NCI-H69 (cell line): Measurements from ENCODE around the gene PSMD1.
"Not testable (repeated sequence)": the region's sequence is repeated elsewhere in the genome, so short reads cannot be mapped to it uniquely, and the experiment has no call there.

Experiments
- DNase-seq: peaks from one replicate; lab custom pipeline; 2025; lab: John Stamatoyannopoulos, UW

Gene PSMD1

GRCh38 chr2:231056453-231057416 is at the start of gene PSMD1:
TSS of gene PSMD1 (plus strand) at chr2:231056867. CDS start at chr2:231057026, 159 bp downstream.
- DNase-seq: peak; percentile 85

GRCh38 chr2:231007286-231008098 is 49.2 kb upstream of the PSMD1 start:
- no peak for DNase-seq

DNA sequence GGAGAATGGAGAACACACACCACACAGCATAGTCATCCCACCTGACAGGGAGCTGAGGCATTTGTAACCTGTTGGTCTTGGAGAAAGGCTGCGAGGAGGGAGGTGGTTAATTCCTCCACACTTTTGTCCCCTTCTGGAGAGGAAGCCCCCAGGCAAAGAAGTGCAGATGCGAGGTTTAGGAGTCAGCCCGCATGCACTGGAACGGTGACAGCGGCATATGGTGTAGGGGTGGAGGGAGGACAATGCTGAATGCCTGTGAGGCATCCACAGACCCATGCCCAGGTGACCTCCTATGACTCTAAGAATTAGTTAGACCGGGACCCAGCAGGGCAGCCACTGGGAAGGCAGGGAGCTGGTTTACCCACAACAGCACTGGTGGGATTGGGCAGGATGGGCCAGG is 48.5 kb upstream of the PSMD1 start:
- DNase-seq: no peak

GRCh38 chr2:231009236-231009919 is 47.3 kb upstream of the PSMD1 start:
- DNase-seq: no peak

DNA sequence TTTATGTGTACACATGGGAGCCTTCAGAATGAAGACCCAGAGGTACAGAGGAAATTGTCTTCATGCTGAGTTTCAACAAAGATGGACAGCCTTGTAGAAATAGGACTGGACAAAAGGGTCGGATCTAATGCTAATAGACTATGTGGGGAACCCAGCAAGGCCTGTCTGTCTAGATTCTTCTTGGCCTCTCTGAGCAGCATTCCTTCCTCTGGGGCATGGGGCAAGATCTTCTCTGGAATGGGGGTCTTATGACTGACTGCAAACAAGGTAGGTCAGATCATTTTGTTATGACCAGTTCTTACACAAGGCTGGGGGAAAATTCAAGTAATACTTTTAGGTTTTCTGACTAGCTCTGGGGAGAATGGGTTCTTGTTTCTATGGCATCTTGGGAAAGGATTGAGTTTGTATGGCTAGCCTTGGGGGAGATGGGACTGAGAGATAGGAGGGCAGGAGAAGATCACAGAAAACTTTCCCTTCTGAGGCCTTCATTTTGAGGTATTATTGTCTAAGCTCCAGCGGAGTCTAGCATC is 46.4 kb upstream of the PSMD1 start:
- DNase-seq: no peak

- DNase-seq: no peak
These were observed 45.1 kb upstream of the PSMD1 start for GRCh38 chr2:231011526-231011925.

GRCh38 chr2:231012463-231012862 is 44.2 kb upstream of the PSMD1 start:
- no peak for DNase-seq

DNA sequence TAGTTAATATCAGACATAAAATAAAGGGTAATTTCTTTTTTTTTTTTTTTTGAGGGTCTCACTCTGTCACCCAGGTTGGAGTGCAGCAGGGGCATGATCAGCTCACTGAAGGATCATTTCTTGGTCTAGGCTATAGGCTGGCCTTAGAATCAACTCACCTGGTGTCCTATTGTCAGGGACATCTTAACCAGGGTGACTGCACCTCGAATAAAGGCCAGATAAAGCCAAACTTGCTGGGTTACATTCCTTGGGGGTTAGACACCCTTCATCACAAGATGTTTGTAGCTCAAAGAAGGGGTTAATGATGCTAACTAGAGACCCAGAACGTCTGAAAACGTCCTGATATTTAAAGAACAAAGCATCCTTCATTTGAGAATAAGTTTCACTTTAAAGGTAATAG is 42.8 kb upstream of the PSMD1 start:
- DNase-seq: no peak

- no peak for DNase-seq
These were observed 41.2 kb upstream of the PSMD1 start for GRCh38 chr2:231015478-231015877.

- no peak for DNase-seq
These were observed 40.7 kb upstream of the PSMD1 start for GRCh38 chr2:231015926-231016325.

GRCh38 chr2:231016566-231017230 is 40.0 kb upstream of the PSMD1 start:
- DNase-seq: no peak

DNA sequence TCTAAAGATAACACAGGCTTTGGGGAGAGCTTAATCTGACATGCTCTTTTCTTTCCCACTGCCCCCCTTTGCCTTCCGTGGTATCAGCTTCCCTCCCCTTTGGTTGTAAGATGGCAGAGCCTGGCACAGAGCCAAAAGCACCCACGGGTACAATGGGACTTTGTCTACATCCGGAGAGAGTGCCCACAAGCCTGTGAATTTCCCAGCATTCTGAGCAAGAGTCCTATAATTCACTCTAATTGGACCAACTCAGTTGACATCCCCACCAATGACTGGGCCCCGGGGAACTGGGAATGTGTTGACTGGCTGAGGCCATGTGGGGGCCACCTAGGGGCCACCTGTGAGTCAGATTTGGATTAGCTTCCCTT is 39.5 kb upstream of the PSMD1 start:
- DNase-seq: peak; percentile 52

DNA sequence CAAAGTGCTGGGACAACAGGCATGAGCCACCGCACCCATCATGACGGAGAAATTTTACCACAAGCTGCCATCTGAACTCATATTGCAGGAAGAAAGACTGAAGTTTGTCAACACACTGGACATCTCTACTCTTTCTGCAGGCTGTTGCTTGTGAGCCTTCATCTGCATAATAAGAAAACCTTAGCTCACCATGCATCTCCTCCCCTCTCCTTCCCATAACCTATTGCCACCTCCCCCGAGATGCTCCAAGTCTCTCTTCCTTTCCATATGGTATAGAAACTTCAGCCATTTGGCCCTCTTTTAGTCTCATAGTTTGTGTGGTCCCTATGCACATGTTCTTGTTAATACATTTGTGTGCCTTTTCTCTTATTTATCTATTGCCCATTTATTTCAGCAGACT is 38.5 kb upstream of the PSMD1 start:
- DNase-seq: no peak

DNA sequence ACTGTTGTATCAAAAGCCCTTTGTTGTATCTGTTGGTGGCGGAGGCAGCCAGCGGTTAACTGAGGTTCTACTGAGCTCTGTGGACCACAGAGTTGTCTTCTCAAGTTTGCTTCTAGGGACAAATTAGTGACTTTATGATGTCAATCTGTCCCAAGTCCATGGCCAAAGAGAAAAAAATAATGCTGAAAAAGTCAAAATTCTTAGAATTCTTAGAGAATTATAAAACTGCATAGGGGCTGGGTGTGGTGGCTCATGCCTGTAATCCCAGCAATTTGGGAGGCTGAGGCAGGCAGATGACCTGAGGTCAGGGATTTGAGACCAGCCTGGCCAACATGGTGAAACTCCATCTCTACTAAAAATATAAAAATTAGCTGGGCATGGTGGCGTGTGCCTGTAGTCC is 31.6 kb upstream of the PSMD1 start:
- not testable (repeated sequence) for DNase-seq

DNA sequence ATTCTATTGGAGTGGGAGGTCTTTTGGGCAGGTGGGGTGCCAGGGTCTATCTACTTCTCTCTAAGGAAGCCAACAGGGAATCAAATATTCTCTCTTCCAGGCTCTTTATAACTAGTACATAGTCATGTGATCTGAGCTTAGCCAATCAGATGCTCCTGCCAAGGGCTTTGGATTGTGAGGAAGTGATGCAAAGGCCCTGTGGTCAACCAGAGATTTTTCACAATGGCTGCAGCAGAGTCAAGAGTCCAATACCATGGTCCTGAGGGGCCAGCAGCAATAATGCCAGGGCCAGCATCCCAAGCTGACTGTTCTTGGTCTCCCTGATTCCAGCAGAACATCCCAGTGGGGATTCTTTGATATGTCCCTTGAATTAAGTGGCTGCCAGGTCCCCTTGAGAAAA is 27.8 kb upstream of the PSMD1 start:
- DNase-seq: no peak

- no peak for DNase-seq
These were observed 27.1 kb upstream of the PSMD1 start for GRCh38 chr2:231029563-231029962.

DNA sequence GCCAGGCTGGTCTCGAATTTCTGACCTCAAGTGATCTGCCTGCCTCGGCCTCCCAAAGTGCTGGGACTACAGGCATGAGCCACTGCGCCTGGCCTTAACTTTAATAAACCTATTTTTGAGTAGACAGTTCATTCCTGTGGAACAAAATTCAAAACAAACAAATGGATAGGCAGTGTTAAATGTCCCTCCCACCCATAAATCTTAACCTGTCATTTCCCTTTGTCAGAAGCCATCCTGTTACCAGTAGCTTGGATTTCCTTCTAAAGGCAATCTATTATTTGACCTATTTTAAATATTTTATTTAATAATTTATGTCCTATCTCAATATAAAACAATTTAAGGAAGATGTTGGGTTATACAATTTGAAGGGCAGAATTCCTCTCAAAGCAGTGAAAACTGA is 25.9 kb upstream of the PSMD1 start:
- no peak for DNase-seq

GRCh38 chr2:231032575-231033140 is 24.0 kb upstream of the PSMD1 start:
- peak; percentile 20 for DNase-seq

GRCh38 chr2:231033147-231034132 is 23.2 kb upstream of the PSMD1 start:
- DNase-seq: no peak

- no peak for DNase-seq
These were observed 22.3 kb upstream of the PSMD1 start for GRCh38 chr2:231034291-231034882.
